ENCODE data around the gene LOX. TPM values are rescaled to one million over a fixed set of nuclear protein-coding genes. Genes with fewer than 3 reads are reported as not detected.
A peak's percentile ranks its signal among the peaks of the same experiment; 100 is the strongest.

The LOX gene
- total RNA-seq, 1 experiment from 2014 or later = 0.79 TPM

DNA sequence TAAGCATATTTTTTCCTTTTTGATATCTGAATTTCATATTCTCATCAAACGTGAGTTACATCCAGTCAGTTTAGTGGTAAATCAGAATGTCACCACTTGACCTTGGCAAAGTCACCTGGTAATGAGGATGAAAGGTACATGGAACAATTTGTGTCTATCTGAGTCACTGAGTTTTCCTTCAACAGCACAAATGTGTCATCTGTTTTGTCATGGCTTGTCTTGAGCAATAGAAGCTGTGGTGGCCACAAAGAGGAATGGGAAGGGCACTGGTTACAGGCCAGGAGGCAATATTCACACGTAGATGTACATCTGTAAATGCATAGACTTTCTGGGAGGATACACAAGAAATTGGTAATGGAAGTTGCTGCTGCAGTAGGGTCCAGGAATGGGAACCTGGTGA lies 42.9 kb upstream of the LOX start:
- no peaks in the 10 kb centered on the region for H3K23me2 ChIP-seq (ENCODE audit: insufficient read length, low read depth, low read length, poor library complexity, severe bottlenecking)
- no peak overlapping the region for H2AFZ ChIP-seq (ENCODE audit: low read length)
- H3K27ac ChIP-seq (ENCODE audit: insufficient read length, low read depth, low read length) = no peak overlapping the region
- H2BK120ac ChIP-seq (ENCODE audit: low read depth, low read length, poor library complexity, severe bottlenecking) = no peak overlapping the region
- no peaks in the 10 kb centered on the region for H3K27me3 ChIP-seq (ENCODE audit: insufficient read depth, low read length)
- no peak overlapping the region for H3K4ac ChIP-seq (ENCODE audit: low read depth, low read length)
- H3K4me3 Mint-ChIP-seq = no peak overlapping the region
- H3K4me1 ChIP-seq (ENCODE audit: insufficient read depth, low read length) = peaks cover 7% of the 10 kb centered on the region; the same call in 1 of the 2 replicates
- H3T11ph ChIP-seq (ENCODE audit: low read length) = no peak overlapping the region
- H3K36me3 Mint-ChIP-seq (ENCODE audit: insufficient read depth in 1 of 3, low read depth in 3 of 3) = no peaks in the 10 kb centered on the region
- WGBS (ENCODE audit: extremely low coverage, insufficient read length, low lambda C conversion rate) = no CpG with 5 or more reads among the region's 2 CpGs
- no peak overlapping the region for H4K91ac ChIP-seq (ENCODE audit: insufficient read length, low read depth, low read length)
- peaks cover 21 to 23% of the 10 kb centered on the region in 2 experiments for H3K4me1 Mint-ChIP-seq
- no peak overlapping the region for H3K27ac Mint-ChIP-seq
- no peak overlapping the region for H2BK20ac ChIP-seq (ENCODE audit: low read depth, low read length, poor library complexity, severe bottlenecking)
- no peaks in the 10 kb centered on the region for H3K79me2 ChIP-seq (ENCODE audit: insufficient read depth, low read length)
- H3K23ac ChIP-seq (ENCODE audit: insufficient read length, low read depth, low read length) = no peak overlapping the region
- DNase-seq = no peak
- H3K9ac ChIP-seq (ENCODE audit: extremely low read depth, insufficient read length, low read length) = no peak overlapping the region
- no peak overlapping the region for H4K5ac ChIP-seq (ENCODE audit: insufficient read length, low read depth, low read length)
- no peaks in the 10 kb centered on the region for H4K20me1 ChIP-seq (ENCODE audit: control insufficient read depth, insufficient read depth, insufficient read length)
- H2AK5ac ChIP-seq (ENCODE audit: insufficient read length, low read length) = peak overlapping the region; percentile 85
- H3K27me3 Mint-ChIP-seq (ENCODE audit: low read depth) = no peaks in the 10 kb centered on the region
- no peak overlapping the region for H3K18ac ChIP-seq (ENCODE audit: insufficient read length, low read depth, low read length)
- TF ChIP-seq, protein P1, sequence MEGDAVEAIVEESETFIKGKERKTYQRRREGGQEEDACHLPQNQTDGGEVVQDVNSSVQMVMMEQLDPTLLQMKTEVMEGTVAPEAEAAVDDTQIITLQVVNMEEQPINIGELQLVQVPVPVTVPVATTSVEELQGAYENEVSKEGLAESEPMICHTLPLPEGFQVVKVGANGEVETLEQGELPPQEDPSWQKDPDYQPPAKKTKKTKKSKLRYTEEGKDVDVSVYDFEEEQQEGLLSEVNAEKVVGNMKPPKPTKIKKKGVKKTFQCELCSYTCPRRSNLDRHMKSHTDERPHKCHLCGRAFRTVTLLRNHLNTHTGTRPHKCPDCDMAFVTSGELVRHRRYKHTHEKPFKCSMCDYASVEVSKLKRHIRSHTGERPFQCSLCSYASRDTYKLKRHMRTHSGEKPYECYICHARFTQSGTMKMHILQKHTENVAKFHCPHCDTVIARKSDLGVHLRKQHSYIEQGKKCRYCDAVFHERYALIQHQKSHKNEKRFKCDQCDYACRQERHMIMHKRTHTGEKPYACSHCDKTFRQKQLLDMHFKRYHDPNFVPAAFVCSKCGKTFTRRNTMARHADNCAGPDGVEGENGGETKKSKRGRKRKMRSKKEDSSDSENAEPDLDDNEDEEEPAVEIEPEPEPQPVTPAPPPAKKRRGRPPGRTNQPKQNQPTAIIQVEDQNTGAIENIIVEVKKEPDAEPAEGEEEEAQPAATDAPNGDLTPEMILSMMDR (conservative IDR thresholded peaks at IDR 0.05) = no peak
- H3K56ac ChIP-seq (ENCODE audit: insufficient read length, low read depth, low read length) = no peak overlapping the region
- H3K9me3 ChIP-seq (ENCODE audit: control insufficient read depth, low read depth, low read length) = no peaks in the 10 kb centered on the region
- H3K14ac ChIP-seq (ENCODE audit: insufficient read depth, low read length) = peak overlapping the region; percentile 20; the same call in 1 of the 2 replicates
- H3K9me3 Mint-ChIP-seq = no peaks in the 10 kb centered on the region; a peak in 1 of 5 replicates
- no peak overlapping the region for H2BK12ac ChIP-seq (ENCODE audit: insufficient read length, low read depth, low read length)
- H2BK15ac ChIP-seq (ENCODE audit: low read depth, low read length) = no peak overlapping the region
- no peak overlapping the region for H3K4me2 ChIP-seq (ENCODE audit: insufficient read depth, insufficient read length, low read length)
- no peak overlapping the region for H4K8ac ChIP-seq (replicated peaks; ENCODE audit: insufficient read length, low read depth, low read length)
- H3K79me1 ChIP-seq (ENCODE audit: insufficient read depth, low read depth, low read length, poor library complexity, severe bottlenecking) = no peaks in the 10 kb centered on the region
- no peak overlapping the region for H2BK5ac ChIP-seq (ENCODE audit: insufficient read length, low read length)
